GM12878 (cell line): Measurements from ENCODE around the gene WFIKKN1. TPM values are rescaled to one million over a fixed set of nuclear protein-coding genes. Genes with fewer than 3 reads are reported as not detected.

Source experiments
- BRCA1 ChIP-seq: IDR thresholded peaks from 2 replicates; pipeline ENCODE4 v1.6.1; 2011; ENCODE audit warnings: low read depth, low read length, improper control_type of control experiment
- EGR1 ChIP-seq, 2 experiments: IDR thresholded peaks; 1 replicate in 1 of 2; 2 replicates in 1 of 2; pipeline ENCODE4 v1.6.1; 2011 to 2012; ENCODE audit warnings: low read depth in 2 of 2, low read length in 2 of 2, borderline replicate concordance in 1 of 2, mild to moderate bottlenecking in 1 of 2, moderate library complexity in 1 of 2
- HDGF ChIP-seq: fragments of 450-650 bp; IDR thresholded peaks from 2 replicates; pipeline ENCODE4 v1.6.1; 2016; ENCODE audit warnings: antibody characterized with exemption
- MEF2B ChIP-seq: fragments of 450-650 bp; IDR thresholded peaks from 2 replicates; pipeline ENCODE4 v1.6.1; 2018; ENCODE audit warnings: mild to moderate bottlenecking, moderate library complexity; ENCODE audit not compliant: partially characterized antibody, poor library complexity, severe bottlenecking
- NFYA ChIP-seq: IDR thresholded peaks from 2 replicates; pipeline ENCODE4 v1.6.1; 2011; ENCODE audit warnings: low read depth, mild to moderate bottlenecking, low read length, improper control_type of control experiment, borderline replicate concordance
- PAX8 ChIP-seq: fragments of 450-650 bp; IDR thresholded peaks from 2 replicates; pipeline ENCODE4 v1.6.1; 2017; ENCODE audit warnings: mild to moderate bottlenecking, moderate library complexity
- RAD21 ChIP-seq: IDR thresholded peaks from 2 replicates; pipeline ENCODE4 v1.6.1; 2011; ENCODE audit warnings: mild to moderate bottlenecking, low read depth, low read length, moderate library complexity; ENCODE audit not compliant: insufficient read depth
- RCOR1 ChIP-seq: conservative IDR thresholded peaks from 2 replicates; pipeline ENCODE4 v1.6.1; 2012; ENCODE audit warnings: low read depth, low read length, improper control_type of control experiment
- SMC3 ChIP-seq: IDR thresholded peaks from 2 replicates; pipeline ENCODE4 v1.6.1; 2011; ENCODE audit warnings: low read length, improper control_type of control experiment, borderline replicate concordance
- SPI1 ChIP-seq: IDR thresholded peaks from 2 replicates; pipeline ENCODE4 v1.6.1; 2011; ENCODE audit warnings: low read depth, mild to moderate bottlenecking, low read length, moderate library complexity, borderline replicate concordance; ENCODE audit not compliant: insufficient read depth
- SREBF2 ChIP-seq: IDR thresholded peaks from 2 replicates; pipeline ENCODE4 v1.6.1; 2012; ENCODE audit warnings: mild to moderate bottlenecking, low read length
- polyA plus RNA-seq, 11 experiments: library from polyadenylated mRNA; depleted of rRNA in 4 of 11; unstranded in 6 of 11; stranded (reverse) in 5 of 11; fragments of >200 nt; fragmentation: Nextera tagmentation in 4 of 11; fragmentation: Illumina TruSeq in 1 of 11; extraction: Ambion mirVana in 4 of 11; extraction: Trizol in 1 of 11; gene quantifications; 1 replicate in 1 of 11; 2 replicates in 10 of 11; pipeline versions ENCODE4 v1.2.1 to v1.2.3, GENCODE V29; 2011 to 2016; ENCODE audit warnings: inconsistent platforms in 2 of 11, missing spikeins in 2 of 11, low read depth in 1 of 11
- total RNA-seq, 4 experiments: library from RNA; depleted of rRNA in 3 of 4; stranded (reverse); fragments of >200 nt in 3 of 4; fragmentation: Illumina TruSeq in 1 of 4; extraction: Trizol in 1 of 4; gene quantifications; 2 replicates each; pipeline versions ENCODE4 v1.2.1 to v1.2.3, GENCODE V29; 2013 to 2021
- TF ChIP-seq, protein P1 (sequence below): IDR thresholded peaks from 2 replicates; pipeline ENCODE4 v1.6.1; 2012; ENCODE audit warnings: improper control_type of control experiment, low read depth, low read length; ENCODE audit not compliant: insufficient replicate concordance
- TF ChIP-seq, protein P2 (sequence below): fragments of 450-650 bp; formaldehyde crosslinking; IDR thresholded peaks from 2 replicates; pipeline ENCODE4 v1.5.0; 2022; ENCODE audit warnings: mild to moderate bottlenecking, missing genetic modification characterization

Gene WFIKKN1
- total and polyA plus RNA-seq, 10 of the 15 experiments (the other 5 are each of a cell fraction or from before 2014, with no cell fraction given) = 0.01 to 0.41 (median 0.05) TPM; not detected in 2

DNA sequence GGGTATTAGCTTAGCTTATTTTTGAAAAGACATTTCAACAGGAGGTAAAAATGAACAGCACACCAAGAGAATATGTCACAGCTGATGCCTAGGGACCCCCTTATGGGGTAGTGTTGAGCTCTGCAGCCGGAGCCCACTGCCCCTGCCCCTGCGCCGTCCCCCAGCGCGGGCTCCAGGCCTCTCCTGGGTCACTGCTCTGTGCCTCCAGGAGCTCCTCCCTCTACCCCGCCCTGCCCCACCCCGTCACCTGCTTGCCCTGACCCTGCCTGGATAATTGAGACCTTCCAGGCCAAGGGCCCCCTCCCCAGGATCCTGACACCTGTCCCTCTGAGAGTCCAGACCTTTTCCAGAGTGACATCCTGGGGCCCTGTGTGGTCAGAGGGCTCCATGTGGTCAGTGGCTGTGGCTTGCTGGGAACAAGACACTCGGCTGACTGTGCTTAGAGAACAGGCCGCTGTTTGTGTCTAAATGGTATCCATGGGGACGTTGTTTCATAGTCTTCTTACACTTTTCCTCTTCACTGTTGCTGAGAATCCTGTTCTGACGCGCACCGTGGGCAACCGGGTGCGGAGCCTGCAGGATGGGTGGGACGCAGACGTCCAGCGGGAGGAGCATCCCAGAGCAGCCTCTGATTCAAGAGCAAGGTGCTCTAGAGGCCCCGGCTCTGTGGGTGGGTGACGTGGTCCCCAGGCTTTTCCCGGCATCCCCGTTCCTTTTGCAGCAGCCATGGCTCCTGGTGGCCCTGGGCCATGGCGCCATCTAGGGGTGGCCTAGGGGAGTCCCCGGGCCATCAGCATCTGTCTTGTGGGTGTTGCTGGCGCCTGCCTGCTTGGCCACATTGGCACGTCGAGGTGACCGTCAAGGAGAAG lies 20.0 kb upstream of the WFIKKN1 start (continued):
- TF ChIP-seq, protein P1, sequence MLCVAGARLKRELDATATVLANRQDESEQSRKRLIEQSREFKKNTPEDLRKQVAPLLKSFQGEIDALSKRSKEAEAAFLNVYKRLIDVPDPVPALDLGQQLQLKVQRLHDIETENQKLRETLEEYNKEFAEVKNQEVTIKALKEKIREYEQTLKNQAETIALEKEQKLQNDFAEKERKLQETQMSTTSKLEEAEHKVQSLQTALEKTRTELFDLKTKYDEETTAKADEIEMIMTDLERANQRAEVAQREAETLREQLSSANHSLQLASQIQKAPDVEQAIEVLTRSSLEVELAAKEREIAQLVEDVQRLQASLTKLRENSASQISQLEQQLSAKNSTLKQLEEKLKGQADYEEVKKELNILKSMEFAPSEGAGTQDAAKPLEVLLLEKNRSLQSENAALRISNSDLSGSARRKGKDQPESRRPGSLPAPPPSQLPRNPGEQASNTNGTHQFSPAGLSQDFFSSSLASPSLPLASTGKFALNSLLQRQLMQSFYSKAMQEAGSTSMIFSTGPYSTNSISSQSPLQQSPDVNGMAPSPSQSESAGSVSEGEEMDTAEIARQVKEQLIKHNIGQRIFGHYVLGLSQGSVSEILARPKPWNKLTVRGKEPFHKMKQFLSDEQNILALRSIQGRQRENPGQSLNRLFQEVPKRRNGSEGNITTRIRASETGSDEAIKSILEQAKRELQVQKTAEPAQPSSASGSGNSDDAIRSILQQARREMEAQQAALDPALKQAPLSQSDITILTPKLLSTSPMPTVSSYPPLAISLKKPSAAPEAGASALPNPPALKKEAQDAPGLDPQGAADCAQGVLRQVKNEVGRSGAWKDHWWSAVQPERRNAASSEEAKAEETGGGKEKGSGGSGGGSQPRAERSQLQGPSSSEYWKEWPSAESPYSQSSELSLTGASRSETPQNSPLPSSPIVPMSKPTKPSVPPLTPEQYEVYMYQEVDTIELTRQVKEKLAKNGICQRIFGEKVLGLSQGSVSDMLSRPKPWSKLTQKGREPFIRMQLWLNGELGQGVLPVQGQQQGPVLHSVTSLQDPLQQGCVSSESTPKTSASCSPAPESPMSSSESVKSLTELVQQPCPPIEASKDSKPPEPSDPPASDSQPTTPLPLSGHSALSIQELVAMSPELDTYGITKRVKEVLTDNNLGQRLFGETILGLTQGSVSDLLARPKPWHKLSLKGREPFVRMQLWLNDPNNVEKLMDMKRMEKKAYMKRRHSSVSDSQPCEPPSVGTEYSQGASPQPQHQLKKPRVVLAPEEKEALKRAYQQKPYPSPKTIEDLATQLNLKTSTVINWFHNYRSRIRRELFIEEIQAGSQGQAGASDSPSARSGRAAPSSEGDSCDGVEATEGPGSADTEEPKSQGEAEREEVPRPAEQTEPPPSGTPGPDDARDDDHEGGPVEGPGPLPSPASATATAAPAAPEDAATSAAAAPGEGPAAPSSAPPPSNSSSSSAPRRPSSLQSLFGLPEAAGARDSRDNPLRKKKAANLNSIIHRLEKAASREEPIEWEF = no peak
- TF ChIP-seq SMC3 (peak; percentile 32; the same call in 1 of the 2 replicates), SPI1 (no peak), RAD21 (peak; percentile 47), BRCA1 (no peak), RCOR1 (no peak), MEF2B (no peak), SREBF2 (no peak), EGR1 (IDR thresholded peaks at IDR 0.05; ENCODE audit: borderline replicate concordance in 1 of 2, low read depth in 2 of 2, low read length in 2 of 2) (no peak), NFYA (no peak), PAX8 (no peak), HDGF (no peak)
- TF ChIP-seq, protein P2, sequence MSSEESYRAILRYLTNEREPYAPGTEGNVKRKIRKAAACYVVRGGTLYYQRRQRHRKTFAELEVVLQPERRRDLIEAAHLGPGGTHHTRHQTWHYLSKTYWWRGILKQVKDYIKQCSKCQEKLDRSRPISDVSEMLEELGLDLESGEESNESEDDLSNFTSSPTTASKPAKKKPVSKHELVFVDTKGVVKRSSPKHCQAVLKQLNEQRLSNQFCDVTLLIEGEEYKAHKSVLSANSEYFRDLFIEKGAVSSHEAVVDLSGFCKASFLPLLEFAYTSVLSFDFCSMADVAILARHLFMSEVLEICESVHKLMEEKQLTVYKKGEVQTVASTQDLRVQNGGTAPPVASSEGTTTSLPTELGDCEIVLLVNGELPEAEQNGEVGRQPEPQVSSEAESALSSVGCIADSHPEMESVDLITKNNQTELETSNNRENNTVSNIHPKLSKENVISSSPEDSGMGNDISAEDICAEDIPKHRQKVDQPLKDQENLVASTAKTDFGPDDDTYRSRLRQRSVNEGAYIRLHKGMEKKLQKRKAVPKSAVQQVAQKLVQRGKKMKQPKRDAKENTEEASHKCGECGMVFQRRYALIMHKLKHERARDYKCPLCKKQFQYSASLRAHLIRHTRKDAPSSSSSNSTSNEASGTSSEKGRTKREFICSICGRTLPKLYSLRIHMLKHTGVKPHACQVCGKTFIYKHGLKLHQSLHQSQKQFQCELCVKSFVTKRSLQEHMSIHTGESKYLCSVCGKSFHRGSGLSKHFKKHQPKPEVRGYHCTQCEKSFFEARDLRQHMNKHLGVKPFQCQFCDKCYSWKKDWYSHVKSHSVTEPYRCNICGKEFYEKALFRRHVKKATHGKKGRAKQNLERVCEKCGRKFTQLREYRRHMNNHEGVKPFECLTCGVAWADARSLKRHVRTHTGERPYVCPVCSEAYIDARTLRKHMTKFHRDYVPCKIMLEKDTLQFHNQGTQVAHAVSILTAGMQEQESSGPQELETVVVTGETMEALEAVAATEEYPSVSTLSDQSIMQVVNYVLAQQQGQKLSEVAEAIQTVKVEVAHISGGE (CRISPR knock-in tag) = no peak
